GM19238 (cell line): ENCODE results near the gene SLC39A2.

Experiments used
- DNase-seq: peaks from one replicate; pipeline ENCODE4 v3.0.0; 2011; ENCODE audit warnings: low spot score; ENCODE audit not compliant: insufficient read length

Gene SLC39A2

DNA sequence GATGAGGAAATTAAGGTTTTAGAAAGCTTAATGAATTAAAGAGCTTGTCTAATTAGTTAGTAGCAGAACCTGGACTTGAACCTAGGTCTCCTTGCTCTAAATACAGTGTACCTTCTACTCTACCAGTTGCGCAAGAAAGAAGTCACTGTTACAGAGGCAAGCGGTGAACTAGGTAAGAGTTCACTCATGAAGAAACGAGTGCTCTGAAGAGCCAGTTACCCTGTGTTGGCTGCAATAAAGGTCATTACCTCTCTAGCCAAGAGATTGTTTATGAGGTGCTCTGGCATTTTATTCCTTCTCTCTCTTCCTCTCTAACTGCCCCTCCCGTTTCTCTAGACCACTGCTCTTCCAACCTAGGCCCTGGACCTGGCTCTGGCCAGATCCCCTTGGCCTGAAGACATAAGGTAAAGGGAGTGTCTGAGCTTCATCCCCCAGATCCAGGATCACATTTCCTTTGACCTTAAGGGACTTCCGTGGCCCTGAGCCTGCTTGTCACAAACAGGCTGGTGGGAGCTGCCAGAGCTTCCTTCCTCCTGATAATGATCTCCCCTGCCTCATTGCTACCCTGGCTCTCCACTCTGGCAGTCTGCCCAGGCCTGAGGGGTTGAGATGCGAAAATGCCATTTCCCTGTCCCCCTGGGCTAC lies 45.0 kb downstream of the SLC39A2 start:
- DNase-seq: no peak

DNA sequence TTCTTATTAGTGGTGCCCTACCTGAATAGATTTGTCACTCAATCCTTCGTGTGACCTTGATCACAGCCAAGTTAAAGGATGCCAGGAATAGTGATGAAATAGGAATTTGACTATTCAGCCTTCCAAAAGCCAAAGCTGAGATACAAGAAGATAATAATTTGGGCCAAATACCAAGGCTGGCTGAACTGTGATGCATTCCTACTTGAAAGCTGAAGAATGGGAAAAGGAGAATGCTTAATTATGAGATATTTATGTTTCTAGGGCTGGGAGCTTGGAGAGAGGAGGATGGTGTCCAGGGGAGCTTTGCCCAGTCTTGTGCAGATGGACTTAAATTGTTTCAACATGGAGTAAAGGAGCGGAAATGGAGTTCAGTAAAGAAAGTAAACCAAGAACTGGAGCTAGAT lies 48.3 kb downstream of the SLC39A2 start:
- no peak for DNase-seq

DNA sequence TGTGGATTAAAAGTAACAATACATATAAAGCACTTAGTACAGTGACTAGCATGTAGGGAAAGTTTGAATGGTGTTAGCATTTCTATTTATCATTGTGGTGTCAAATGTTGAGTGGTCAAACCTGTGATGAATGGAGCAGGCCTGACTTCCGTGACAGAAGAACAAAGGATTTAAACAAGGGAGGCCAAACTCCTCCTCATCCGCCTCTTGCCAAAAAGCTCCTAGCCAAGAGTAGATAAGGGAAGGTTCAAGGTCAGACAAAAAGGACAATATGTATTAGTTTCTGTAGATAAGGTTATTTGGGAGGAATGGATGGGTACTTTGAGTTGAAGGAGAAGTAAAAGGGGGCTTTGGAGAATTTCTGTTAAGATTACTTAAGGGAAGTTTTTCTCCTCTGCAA lies 49.5 kb downstream of the SLC39A2 start:
- no peak for DNase-seq

DNA sequence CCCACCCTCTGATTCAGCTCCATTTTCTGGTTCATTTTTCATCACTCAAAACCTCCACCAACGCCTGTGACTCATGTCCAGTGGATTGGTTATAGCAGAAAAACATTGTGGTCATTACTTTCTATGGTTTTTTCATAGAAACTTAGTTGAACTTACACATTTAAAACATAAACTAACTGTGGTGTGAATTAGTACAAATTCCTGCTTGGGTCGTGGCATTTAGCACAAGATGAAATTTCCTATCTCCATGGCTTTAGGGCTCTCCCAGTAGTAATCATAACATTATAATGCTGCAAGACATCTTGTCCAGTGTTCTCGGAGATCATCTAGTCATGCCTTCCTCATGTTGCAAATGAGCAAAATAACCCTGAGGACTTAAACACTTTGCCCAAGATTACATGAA lies 50.2 kb downstream of the SLC39A2 start:
- DNase-seq: no peak

DNA sequence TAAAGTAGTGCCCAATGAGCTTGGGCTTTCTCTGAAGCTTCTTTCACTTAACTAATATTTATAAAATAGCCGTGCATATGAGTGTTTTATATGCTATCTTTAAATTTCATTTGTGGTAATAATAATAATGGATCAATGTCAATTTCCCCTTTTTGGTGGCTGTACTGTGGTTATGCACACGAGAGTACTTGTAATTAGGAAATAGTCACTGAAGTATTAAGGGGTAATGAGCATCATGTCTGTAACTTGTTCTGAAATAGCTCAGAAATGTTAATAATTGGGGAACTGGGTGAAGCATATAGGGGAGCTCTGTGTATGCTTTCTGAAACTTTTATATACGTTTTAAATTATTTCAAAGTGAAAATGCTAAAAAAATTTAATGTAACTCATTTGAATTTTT lies 51.5 kb downstream of the SLC39A2 start:
- no peak for DNase-seq
